Upper lobe of left lung (tissue), 6 donors: ENCODE data around the gene CAMK2B. TPM values are rescaled to one million over a fixed set of nuclear protein-coding genes. Genes with fewer than 3 reads are reported as not detected.

ENCODE experiments used
- ATAC-seq, 2 donors: fragments of 200-7000 bp; cut with Tn5 transposase; one replicate each; pipeline ENCODE4 v1.9.1; 2022; ENCODE audit warnings: mild to moderate bottlenecking in 2 of 2, moderate library complexity in 2 of 2; ENCODE audit not compliant: low FRiP score in 2 of 2
- DNase-seq, 2 donors: peaks; one replicate each; pipeline ENCODE4 v3.0.0-alpha.2; 2019 to 2020
- H3K27ac ChIP-seq, 4 donors: fragments of 200-600 bp; sonication (generic); one replicate each; pipeline ENCODE4 v1.5.1; 2016 to 2019
- H3K27me3 ChIP-seq, 4 donors: fragments of 200-600 bp; sonication (generic); one replicate each; pipeline ENCODE4 v1.5.1; 2017 to 2019
- H3K36me3 ChIP-seq, 4 donors: fragments of 200-600 bp; sonication (generic); one replicate each; pipeline ENCODE4 v1.5.1; 2016 to 2019
- H3K4me1 ChIP-seq, 4 donors: fragments of 200-600 bp; sonication (generic); one replicate each; pipeline ENCODE4 v1.5.1; 2018 to 2019
- H3K4me3 ChIP-seq, 4 donors: fragments of 200-600 bp; sonication (generic); one replicate each; pipeline ENCODE4 v1.5.1; 2017 to 2019; ENCODE audit warnings: mild to moderate bottlenecking in 2 of 4, moderate library complexity in 1 of 4
- H3K9me3 ChIP-seq, 4 donors: fragments of 200-600 bp; sonication (generic); one replicate each; pipeline ENCODE4 v1.5.1; 2018 to 2019
- EP300 ChIP-seq, 4 donors: sonication (generic); formaldehyde crosslinking; IDR thresholded peaks; one replicate each; pipeline ENCODE4 v1.5.1; 2017; ENCODE audit warnings: antibody characterized with exemption in 4 of 4, control low read depth in 2 of 4
- POLR2A ChIP-seq, 4 donors: fragments of 450-650 bp; IDR thresholded peaks; one replicate each; pipeline ENCODE4 v1.5.1; 2016 to 2017; ENCODE audit warnings: antibody characterized with exemption in 4 of 4, mild to moderate bottlenecking in 2 of 4
- POLR2AphosphoS5 ChIP-seq, 2 donors: sonication (generic); formaldehyde crosslinking; IDR thresholded peaks; one replicate each; pipeline ENCODE4 v1.5.1; 2017; ENCODE audit warnings: antibody characterized with exemption in 2 of 2
- WGBS, 2 donors: methylation state at CpG; one replicate each; pipeline ENCODE4 v1.1.5; 2017 to 2018; 5-methylcytosine and 5-hydroxymethylcytosine counted together
- total RNA-seq, 6 donors: library from RNA; depleted of rRNA in 4 of 6; stranded (reverse); fragments of >200 nt in 4 of 6; gene quantifications; one replicate each; pipeline versions ENCODE4 v1.1.0 to v1.2.1, GENCODE V29; 2016 to 2021
- TF ChIP-seq, protein P1 (sequence below), 6 experiments: fragments of 450-650 bp in 4 of 6; fragments of 200-600 bp in 2 of 6; sonication (generic) in 2 of 6; IDR thresholded peaks; one replicate each; pipeline ENCODE4 v1.5.1; 2016 to 2019; ENCODE audit warnings: antibody characterized with exemption in 6 of 6
- donor health status: DM: no; HTN: no; CAD: no; lungs with moderate emphysema.
- donor health status: DM: no; HTN: yes; CAD: no; lungs with severe emphysema.

The CAMK2B gene
- 1 to 10 TPM in 1 of 6 donors, under 1 TPM in 2, not detected in 3; 0.09 to 1.8 (median 0.27) TPM for total RNA-seq

- ATAC-seq, result no peak
- peak within 1 kb of the TSS in 3 of 4 donors; percentile 24 to 30 (median 25) for H3K4me3 ChIP-seq
- TF ChIP-seq POLR2A (IDR thresholded peaks at IDR 0.05) (no peak), POLR2AphosphoS5 (IDR thresholded peaks at IDR 0.05) (no peak), EP300 (IDR thresholded peaks at IDR 0.05) (no peak)
- TF ChIP-seq, protein P1, sequence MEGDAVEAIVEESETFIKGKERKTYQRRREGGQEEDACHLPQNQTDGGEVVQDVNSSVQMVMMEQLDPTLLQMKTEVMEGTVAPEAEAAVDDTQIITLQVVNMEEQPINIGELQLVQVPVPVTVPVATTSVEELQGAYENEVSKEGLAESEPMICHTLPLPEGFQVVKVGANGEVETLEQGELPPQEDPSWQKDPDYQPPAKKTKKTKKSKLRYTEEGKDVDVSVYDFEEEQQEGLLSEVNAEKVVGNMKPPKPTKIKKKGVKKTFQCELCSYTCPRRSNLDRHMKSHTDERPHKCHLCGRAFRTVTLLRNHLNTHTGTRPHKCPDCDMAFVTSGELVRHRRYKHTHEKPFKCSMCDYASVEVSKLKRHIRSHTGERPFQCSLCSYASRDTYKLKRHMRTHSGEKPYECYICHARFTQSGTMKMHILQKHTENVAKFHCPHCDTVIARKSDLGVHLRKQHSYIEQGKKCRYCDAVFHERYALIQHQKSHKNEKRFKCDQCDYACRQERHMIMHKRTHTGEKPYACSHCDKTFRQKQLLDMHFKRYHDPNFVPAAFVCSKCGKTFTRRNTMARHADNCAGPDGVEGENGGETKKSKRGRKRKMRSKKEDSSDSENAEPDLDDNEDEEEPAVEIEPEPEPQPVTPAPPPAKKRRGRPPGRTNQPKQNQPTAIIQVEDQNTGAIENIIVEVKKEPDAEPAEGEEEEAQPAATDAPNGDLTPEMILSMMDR (IDR thresholded peaks at IDR 0.05), result no peak
- 0% methylated on average over 19 of the region's 85 CpGs; no CpG with 5 or more reads in 1 of the 2 donors for WGBS, 2 donors
- peaks cover 0 to 15% (median 4%) of the 10 kb centered on the region in 4 donors for H3K4me1 ChIP-seq
- DNase-seq, result peak in 1 of 2 donors; percentile 82
- H3K36me3 ChIP-seq, result no peaks in the 10 kb centered on the region
- no peaks in the 10 kb centered on the region for H3K9me3 ChIP-seq
- H3K27ac ChIP-seq, result no peak within 1 kb of the TSS
- H3K27me3 ChIP-seq, result peaks cover 0 to 23% (median 13%) of the 10 kb centered on the region in 4 donors
Measured at GRCh38 chr7:44325201-44325671, at the start of gene CAMK2B. Gene CAMK2B, minus strand, starts transcription at chr7:44325594. Its CDS starts 173 bp downstream, at chr7:44325421.

DNA sequence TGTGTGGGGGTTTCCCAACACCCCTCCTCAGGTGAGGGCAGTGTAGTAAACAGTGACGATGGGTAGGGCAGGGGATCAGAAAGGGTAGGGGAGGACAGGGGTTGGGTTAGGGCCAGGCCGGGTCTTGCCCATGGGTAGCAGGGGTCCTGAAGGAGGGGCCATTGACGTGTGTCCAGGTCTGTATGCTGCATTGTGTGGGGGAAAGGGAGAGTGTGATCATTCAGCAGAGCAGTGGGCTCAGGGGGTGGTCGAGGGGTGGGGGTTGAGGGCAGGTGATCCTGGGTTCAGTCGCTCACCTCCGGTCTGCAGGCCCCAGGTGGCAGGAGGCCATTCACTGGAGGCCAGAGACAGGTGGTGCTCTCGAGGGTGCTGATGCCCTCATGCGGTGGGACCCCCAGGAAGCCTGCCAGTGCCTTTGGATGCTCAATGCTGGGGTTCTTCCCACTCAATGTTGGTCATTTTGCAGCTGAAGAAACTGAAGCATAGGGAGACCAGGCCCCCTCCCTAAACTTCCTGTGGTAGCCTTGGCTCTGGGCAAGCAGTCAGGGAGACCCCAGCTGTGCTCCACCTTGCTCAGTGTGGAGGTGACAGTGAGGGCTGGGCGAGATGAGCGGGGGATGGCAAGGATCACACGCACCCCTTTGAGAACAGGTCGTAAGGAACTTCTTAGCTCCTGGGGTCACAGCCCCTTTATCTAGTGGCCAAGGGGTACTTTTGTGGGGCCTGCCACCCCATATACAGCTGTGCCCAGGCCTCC, 48.8 kb upstream of the CAMK2B start:
- Histone ChIP-seq H3K4me1 (peaks cover 0 to 10% (median 4%) of the 10 kb centered on the region in 4 donors), H3K27ac (no peak overlapping the region), H3K36me3 (no peaks in the 10 kb centered on the region), H3K27me3 (no peaks in the 10 kb centered on the region), H3K9me3 (no peaks in the 10 kb centered on the region), H3K4me3 (no peak overlapping the region)
- DNase-seq (no peak), ATAC-seq (no peak)
- 79 to 82% methylated on average over 12 of the region's 12 CpGs for WGBS, 2 donors
- TF ChIP-seq EP300 (IDR thresholded peaks at IDR 0.05) (no peak), POLR2AphosphoS5 (IDR thresholded peaks at IDR 0.05) (no peak), POLR2A (IDR thresholded peaks at IDR 0.05) (no peak)
- TF ChIP-seq, protein P1 (IDR thresholded peaks at IDR 0.05), result no peak

- DNase-seq (no peak), ATAC-seq (no peak)
- Histone ChIP-seq H3K4me1 (peaks cover 0 to 3% (median under 1%) of the 10 kb centered on the region in 4 donors), H3K27ac (no peak overlapping the region), H3K9me3 (no peaks in the 10 kb centered on the region), H3K36me3 (no peaks in the 10 kb centered on the region), H3K4me3 (no peak overlapping the region), H3K27me3 (no peaks in the 10 kb centered on the region)
- TF ChIP-seq POLR2A (IDR thresholded peaks at IDR 0.05) (no peak), EP300 (IDR thresholded peaks at IDR 0.05) (no peak), POLR2AphosphoS5 (IDR thresholded peaks at IDR 0.05) (no peak)
- TF ChIP-seq, protein P1 (IDR thresholded peaks at IDR 0.05), result no peak
- 81 to 96% methylated on average over 2 of the region's 2 CpGs for WGBS, 2 donors
Measured at GRCh38 chr7:44373418-44373740, 48.0 kb upstream of the CAMK2B start.

- no peaks in the 10 kb centered on the region for H3K4me1 ChIP-seq
- TF ChIP-seq EP300 (IDR thresholded peaks at IDR 0.05) (no peak), POLR2AphosphoS5 (IDR thresholded peaks at IDR 0.05) (no peak), POLR2A (IDR thresholded peaks at IDR 0.05) (no peak)
- TF ChIP-seq, protein P1 (IDR thresholded peaks at IDR 0.05), result no peak
- WGBS, 2 donors, result 76 to 81% methylated on average over 5 of the region's 5 CpGs
- ATAC-seq (no peak), DNase-seq (no peak)
- H3K27ac ChIP-seq, result no peak overlapping the region
- H3K27me3 ChIP-seq, result no peaks in the 10 kb centered on the region
- H3K36me3 ChIP-seq, result no peaks in the 10 kb centered on the region
- no peak overlapping the region for H3K4me3 ChIP-seq
- H3K9me3 ChIP-seq, result no peaks in the 10 kb centered on the region
Measured at GRCh38 chr7:44372560-44373417, 47.4 kb upstream of the CAMK2B start.
